OCI-LY7 (cell line): ENCODE data around the gene PLAC1.

Source experiments
- CTCF ChIP-seq: fragments of 200-600 bp; sonication (generic); conservative IDR thresholded peaks from 2 replicates; pipeline ENCODE4 v1.5.1; 2014; ENCODE audit warnings: mild to moderate bottlenecking, antibody characterized with exemption, low read length, moderate library complexity, mixed read lengths
- EZH2phosphoT487 ChIP-seq: fragments of 200-600 bp; sonication (generic); IDR thresholded peaks from 2 replicates; pipeline ENCODE4 v1.6.1; 2018; ENCODE audit warnings: low read depth, borderline replicate concordance, mild to moderate bottlenecking, mixed run types, antibody characterized with exemption, low read length, moderate library complexity, mixed read lengths

GRCh38 chrX:134588806-134589205, 69.5 kb downstream of the PLAC1 start:
- TF ChIP-seq CTCF (no peak), EZH2phosphoT487 (no peak)
